ENCODE data around the gene RAB5IF. TPM values are rescaled to one million over a fixed set of nuclear protein-coding genes. Genes with fewer than 3 reads are reported as not detected.

RAB5IF gene
- total RNA-seq = 119 and 131 TPM in 2 replicates

GRCh38 chr20:36605399-36606157 lies at the start of gene RAB5IF:
Gene RAB5IF (plus strand): TSS chr20:36605779. CDS start chr20:36605952, 173 bp downstream.

GRCh38 chr20:36573103-36573797 lies 32.3 kb upstream of the RAB5IF start, which contains the start of gene TGIF2:
Gene TGIF2 (plus strand): TSS chr20:36573597. CDS start chr20:36578775, 5,178 bp downstream.

GRCh38 chr20:36645998-36646397 lies 40.4 kb downstream of the RAB5IF start, which contains the start of gene SLA2:
Gene SLA2 (minus strand): TSS chr20:36646196. CDS start chr20:36641335, 4,861 bp downstream.

Other genes with a start within 250 kb of the RAB5IF start
- 149 and 162 TPM in 2 replicates for gene MYL9, start 64.3 kb upstream of the RAB5IF start, total RNA-seq
- gene TGIF2, start 32.2 kb upstream of the RAB5IF start, total RNA-seq = 4.1 and 14.1 TPM in 2 replicates
- gene SLA2, start 40.4 kb downstream of the RAB5IF start, total RNA-seq = not detected in 2 replicates
- gene NDRG3, start 140.3 kb downstream of the RAB5IF start, total RNA-seq = 18.7 and 28.2 TPM in 2 replicates
- 20.5 and 23.0 TPM in 2 replicates for gene DSN1, start 168.0 kb downstream of the RAB5IF start, total RNA-seq